Measurements from ENCODE around the gene DACT2. TPM values are rescaled to one million over a fixed set of nuclear protein-coding genes. Genes with fewer than 3 reads are reported as not detected.

DACT2 gene
- total RNA-seq, 4 donors from 2014 or later = 0.27 TPM; not detected in 3

- Histone ChIP-seq H3K36me3 (no peaks in the 10 kb centered on the region), H3K4me1 (no peaks in the 10 kb centered on the region), H3K9me3 (no peaks in the 10 kb centered on the region), H3K4me3 (replicated peaks in 1 of 3) (no peak overlapping the region), H3K27ac (no peak overlapping the region), H3K27me3 (no peaks in the 10 kb centered on the region)
- intact Hi-C loops (cut with DNase I) = no loop called here
- no peak for TF ChIP-seq POLR2A (IDR thresholded peaks at IDR 0.05)
- TF ChIP-seq CTCF (IDR thresholded peaks at IDR 0.05) = no peak
- no peak for DNase-seq
- WGBS, 2 donors = 90 to 95% methylated on average over 16 of the region's 16 CpGs
Observed at GRCh38 chr6:168303982-168304751, 15.4 kb downstream of the DACT2 start.

GRCh38 chr6:168302534-168302933 lies 17.0 kb downstream of the DACT2 start:
- intact Hi-C loops (cut with DNase I) = no loop called here
- H3K4me3 ChIP-seq (replicated peaks in 1 of 3) = no peak overlapping the region
- no peaks in the 10 kb centered on the region for H3K4me1 ChIP-seq
- no peak overlapping the region for H3K27ac ChIP-seq
- no peak for DNase-seq
- no peaks in the 10 kb centered on the region for H3K9me3 ChIP-seq
- no peak for TF ChIP-seq CTCF (IDR thresholded peaks at IDR 0.05)
- TF ChIP-seq POLR2A (IDR thresholded peaks at IDR 0.05) = no peak
- no peaks in the 10 kb centered on the region for H3K36me3 ChIP-seq
- no peaks in the 10 kb centered on the region for H3K27me3 ChIP-seq
- WGBS, 2 donors = 79 to 89% methylated on average over 5 of the region's 5 CpGs

GRCh38 chr6:168301648-168302398 lies 17.8 kb downstream of the DACT2 start:
- DNase-seq = no peak
- H3K36me3 ChIP-seq = no peaks in the 10 kb centered on the region
- H3K9me3 ChIP-seq = no peaks in the 10 kb centered on the region
- no peaks in the 10 kb centered on the region for H3K4me1 ChIP-seq
- no peaks in the 10 kb centered on the region for H3K27me3 ChIP-seq
- intact Hi-C loops (cut with DNase I) = no loop called here
- TF ChIP-seq CTCF (IDR thresholded peaks at IDR 0.05) (no peak), POLR2A (IDR thresholded peaks at IDR 0.05) (no peak)
- WGBS, 2 donors = 79% methylated on average over 16 of the region's 16 CpGs
- no peak overlapping the region for H3K27ac ChIP-seq
- H3K4me3 ChIP-seq (replicated peaks in 1 of 3) = no peak overlapping the region

DNA sequence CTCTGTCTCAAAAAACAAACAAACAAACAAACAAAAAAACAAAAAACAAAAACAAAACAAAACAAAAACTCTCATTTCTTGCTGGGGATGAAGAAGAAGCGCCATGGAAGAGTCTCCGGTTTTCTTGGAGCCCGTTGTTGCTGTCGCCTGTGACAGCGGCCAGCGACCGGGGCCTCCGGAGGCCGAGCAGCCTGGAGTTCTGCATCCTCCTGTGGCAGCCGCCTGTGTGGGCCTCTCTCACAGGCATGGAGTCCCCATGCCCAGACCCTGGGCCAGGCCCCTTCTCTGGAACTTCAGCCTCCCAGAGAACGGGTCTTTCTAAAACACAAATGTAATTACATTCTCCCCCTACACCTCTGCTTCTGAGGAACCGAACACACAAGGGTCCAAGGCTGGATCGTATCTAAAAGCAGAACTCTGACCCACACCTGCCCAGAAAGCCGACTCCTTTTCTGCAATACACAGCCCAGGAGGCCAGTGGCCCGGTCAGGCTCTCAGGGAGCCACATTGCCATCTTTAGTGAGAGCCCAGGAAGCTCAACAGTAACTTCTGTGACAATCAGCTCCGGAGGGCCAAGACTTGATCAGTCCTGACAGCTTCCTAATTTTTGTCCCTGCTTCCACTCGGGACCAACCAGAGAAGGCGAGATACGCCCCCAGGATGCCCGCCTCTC lies 18.5 kb downstream of the DACT2 start:
- Histone ChIP-seq H3K4me1 (no peaks in the 10 kb centered on the region), H3K4me3 (replicated peaks in 1 of 3) (no peak overlapping the region), H3K27me3 (no peaks in the 10 kb centered on the region), H3K9me3 (no peaks in the 10 kb centered on the region), H3K27ac (no peak overlapping the region), H3K36me3 (no peaks in the 10 kb centered on the region)
- 88 to 89% methylated on average over 18 to 20 of the region's 20 CpGs for WGBS, 2 donors
- DNase-seq = no peak
- intact Hi-C loops (cut with DNase I) = no loop called here
- no peak for TF ChIP-seq POLR2A (IDR thresholded peaks at IDR 0.05)
- no peak for TF ChIP-seq CTCF (IDR thresholded peaks at IDR 0.05)

Measured in thyroid gland (tissue), 4 donors.